ENCODE data around the gene SLC16A11.
"Not testable (repeated sequence)": the region's sequence is repeated elsewhere in the genome, so short reads cannot be mapped to it uniquely, and the experiment has no call there.

SLC16A11 gene, protein sequence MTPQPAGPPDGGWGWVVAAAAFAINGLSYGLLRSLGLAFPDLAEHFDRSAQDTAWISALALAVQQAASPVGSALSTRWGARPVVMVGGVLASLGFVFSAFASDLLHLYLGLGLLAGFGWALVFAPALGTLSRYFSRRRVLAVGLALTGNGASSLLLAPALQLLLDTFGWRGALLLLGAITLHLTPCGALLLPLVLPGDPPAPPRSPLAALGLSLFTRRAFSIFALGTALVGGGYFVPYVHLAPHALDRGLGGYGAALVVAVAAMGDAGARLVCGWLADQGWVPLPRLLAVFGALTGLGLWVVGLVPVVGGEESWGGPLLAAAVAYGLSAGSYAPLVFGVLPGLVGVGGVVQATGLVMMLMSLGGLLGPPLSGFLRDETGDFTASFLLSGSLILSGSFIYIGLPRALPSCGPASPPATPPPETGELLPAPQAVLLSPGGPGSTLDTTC

DNA sequence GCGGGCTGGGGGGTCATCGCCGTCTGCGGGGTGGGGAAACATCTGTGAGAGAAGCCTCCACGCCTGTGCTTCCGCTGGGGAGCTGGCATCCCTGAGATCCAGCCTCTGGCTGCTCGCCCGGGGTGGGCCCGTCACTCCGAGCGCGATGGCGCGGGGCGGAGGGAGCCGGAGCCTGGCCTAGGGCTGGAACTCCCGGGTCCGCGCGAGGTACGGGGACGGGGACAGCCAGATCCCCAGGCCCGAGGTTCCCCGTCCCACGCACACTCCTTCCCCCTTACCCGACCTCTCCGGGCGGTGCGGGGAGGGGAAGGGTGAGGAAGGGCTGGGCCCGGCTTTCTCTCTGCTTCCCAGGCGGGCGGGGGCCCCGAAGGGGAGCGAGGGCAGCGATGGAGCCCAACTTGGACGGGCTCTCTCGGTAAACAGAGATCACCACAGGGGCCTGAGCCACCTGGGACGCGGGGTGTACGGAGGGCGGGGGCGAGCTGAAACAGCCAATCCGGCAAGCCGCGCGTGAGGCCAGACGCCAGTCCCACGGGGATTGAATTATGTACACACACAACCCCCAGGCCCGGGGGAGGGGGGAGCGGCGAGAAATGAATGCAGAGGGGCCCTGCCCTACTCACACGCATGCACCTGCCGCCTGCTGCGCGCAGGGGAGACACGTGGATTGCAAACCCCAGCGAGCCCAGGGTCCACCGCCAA lies at the start of gene SLC16A11:
Gene SLC16A11, minus strand, starts transcription at position 596 of the 702 bp plus-strand sequence. Its CDS starts 579 bp downstream, at position 17.
- no peak for DNase-seq

DNA sequence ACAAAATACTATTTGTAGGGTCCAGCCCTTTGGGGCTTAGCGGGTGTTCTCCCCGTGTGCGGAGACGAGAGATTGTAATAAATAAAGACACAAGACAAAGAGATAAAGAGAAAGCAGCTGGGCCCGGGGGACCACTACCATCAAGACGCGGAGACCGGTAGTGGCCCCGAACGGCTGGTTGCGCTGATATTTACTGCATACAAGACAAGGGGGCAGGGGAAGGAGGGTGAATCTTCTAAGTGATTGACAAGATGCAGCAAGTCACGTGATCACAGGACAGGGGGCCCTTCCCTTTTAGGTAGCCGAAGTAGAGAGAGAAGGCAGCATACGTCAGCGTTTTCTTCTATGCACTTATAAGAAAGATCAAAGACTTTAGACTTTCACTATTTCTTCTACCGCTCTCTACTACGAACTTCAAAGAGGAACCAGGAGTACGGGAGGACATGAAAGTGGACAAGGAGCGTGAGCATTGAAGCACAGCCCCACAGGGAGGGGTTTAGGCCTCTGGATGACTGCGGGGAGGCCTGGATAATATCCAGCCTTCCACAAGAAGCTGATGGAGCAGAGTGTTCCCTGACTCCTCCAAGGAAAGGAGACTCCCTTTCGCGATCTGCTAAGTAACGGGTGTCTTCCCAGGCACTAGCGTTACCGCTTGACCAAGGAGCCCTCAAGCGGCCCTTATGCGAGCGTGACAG lies 47.6 kb upstream of the SLC16A11 start:
- not testable (repeated sequence) for DNase-seq

GRCh38 chr17:7089570-7089969 lies 45.7 kb upstream of the SLC16A11 start:
- not testable (repeated sequence) for DNase-seq

- not testable (repeated sequence) for DNase-seq
These were observed 44.5 kb upstream of the SLC16A11 start for GRCh38 chr17:7088442-7088841.

DNA sequence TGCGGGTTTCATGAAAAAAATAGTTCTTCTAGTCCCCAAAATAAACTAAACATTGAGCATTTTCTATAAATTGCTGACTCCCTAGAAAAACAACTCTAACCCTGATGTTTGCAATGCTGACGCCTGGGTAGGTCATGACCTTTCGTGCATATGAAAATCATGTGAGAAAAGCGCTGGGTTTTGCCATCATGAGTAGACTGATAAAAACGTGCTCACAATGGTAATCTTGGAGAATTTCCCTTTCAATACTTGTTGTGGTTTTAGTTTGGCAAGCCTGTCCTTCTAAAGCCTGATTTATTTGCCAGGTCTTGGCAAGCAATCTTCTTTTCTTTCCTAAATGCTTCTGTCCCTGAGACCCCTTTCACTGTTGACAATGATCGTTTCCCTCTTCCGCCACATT lies 40.2 kb upstream of the SLC16A11 start:
- DNase-seq: no peak

GRCh38 chr17:7083592-7083991 lies 39.7 kb upstream of the SLC16A11 start:
- peak; percentile 17 for DNase-seq

DNA sequence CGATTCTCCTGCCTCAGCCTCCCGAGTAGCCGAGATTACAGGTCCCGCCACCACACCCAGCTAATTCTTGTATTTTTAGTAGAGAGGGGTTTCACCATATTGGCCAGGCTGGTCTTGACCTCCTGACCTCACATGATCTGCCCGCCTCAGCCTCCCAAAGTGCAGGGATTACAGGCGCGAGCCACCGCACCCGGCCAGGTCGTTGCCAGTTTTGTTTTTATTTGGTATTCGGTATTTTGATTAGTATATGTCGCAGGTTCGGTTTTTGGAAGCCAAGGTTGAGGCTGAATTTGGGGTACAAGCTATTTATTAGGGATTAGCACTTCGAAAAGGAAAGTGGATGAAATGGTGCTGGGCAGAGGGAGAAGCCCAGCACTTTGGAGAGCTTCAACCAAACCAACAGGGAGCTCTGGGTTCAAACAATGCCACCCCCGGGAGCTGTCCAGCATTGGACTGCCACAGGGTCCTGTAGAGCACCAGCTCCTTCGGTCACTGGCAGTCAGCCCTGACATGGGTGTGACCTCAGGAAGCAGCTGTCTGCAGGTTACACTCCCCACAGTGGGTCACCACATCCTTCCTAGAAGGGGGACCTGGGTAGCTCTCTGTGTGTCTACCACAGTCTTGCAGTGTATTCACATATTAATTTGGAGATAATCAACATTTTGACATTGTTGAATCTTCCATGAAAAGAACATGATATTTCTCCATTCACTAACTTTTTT lies 37.6 kb upstream of the SLC16A11 start:
- DNase-seq: no peak

DNA sequence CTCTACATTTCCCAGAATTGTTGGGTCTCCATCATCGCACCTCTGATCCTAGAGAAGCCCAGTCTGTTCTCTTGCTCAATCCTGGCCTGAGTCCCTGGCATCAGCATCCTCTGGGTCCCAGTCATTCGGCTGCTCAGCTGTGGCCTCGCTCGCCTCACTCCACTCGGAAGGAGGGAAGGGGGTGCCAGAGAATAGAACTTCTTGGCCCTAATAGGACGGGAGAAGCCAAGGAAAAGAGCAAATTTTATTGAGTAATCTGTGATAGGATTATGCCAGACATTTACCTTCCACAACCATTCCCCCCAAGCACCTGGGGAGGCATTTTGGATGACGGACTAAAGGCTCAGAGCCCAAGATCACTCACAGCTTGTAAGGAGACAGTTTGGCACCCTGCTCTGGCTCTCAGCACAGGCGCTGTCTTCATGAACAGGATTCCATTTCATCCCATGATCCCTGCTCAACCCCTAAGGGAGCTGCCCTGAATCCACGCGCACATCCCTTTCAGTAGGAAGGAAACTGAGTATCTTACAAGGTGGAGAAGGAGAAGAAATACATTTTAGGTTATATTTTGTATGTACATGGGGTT lies 36.7 kb upstream of the SLC16A11 start:
- no peak for DNase-seq

DNA sequence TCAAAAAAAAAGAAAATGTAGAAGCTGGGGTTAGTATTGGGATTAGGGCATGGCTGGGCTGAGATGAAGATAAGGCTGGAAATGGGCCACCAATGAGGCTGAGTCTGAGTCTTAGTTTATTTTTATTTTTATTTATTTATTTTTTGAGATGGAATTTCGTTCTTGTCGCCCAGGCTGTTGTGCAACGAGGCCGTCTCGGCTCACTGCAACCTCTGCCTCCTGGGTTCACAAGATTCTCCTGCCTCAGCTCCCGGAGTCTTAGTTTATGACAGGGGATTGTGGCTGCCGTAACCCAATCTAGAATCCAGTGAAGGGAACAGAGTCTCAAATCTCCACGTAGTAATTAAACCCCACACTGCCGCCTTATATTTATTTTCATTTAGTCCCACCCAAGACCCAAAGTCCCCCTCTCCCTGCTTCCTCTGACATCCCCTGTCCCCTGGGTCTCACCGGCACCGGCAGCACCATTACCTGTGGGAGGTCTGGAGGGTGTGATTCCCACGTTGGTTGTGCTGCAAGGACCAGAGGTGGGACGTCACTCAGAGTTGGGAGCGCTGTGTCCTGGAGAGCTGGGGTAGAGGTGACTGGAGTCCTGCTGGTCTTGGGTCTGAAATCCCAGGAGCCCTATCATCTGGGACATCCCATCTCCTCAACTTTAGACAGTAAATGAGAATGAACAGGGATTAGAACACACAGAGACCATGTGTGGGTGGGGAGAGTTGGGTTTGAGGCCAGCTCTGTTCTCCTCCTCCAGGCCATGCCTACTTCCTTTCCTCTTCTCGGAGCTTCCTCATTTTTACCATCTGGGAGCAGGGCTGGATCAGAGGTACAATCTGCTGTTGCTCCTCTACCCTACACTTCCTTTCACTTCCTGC lies 35.9 kb upstream of the SLC16A11 start, which contains the start of gene CLEC10A:
Gene CLEC10A, minus strand, starts transcription at position 671 of the 875 bp plus-strand sequence. CDS start 1,439 bp downstream, outside the sequence.
- no peak for DNase-seq

DNA sequence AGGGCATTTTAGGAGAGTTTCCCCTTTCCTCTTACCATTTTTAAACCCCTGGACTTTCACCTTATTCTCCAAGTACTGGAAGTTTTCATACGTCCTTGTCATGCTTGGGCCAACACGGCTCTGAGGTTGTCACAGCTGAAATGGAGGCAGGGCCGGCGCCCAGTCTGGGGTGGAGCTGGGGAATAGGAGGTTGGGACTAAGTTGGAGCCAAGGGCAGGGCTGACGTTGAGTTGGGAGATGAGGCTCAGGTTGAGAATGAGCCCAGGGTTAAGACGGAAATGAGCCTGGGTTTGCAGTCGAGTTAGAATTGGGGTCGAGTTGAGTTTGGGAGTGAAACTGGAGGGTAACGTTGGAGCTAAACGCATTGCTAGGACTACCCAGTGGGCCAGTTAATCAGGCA lies 34.8 kb upstream of the SLC16A11 start:
- DNase-seq: no peak

DNA sequence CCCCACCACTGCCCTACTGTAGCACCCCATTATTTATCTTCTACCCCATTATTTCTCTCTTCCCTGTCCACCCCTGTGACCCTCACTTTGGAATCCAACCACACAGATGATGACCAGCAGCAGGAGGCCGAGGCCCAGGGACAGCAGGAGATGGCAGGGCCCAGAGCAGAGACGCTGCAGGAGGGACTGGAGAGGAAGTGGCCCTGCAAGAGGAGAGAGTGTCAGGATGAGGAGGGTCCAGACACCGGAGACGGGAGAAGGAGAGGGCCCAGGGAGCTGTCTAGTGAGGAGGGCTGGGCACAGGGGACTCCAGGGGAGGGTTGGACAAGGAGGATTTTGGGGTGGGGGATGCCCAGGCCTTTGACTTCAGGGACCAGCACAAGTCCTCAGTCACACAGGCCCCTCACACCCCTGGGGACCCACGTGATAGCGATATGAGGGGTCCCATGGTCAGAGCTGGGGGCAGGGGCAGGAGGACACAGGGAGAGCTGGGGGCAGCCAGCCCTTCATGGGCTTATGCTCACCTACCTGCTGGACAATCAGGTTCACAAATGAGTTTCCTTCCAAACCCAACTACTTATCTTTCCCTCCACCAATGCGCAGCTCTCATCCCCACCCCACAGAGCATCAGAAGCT lies 34.1 kb upstream of the SLC16A11 start:
- no peak for DNase-seq

GRCh38 chr17:7074931-7075330 lies 31.0 kb upstream of the SLC16A11 start:
- DNase-seq: no peak

- no peak for DNase-seq
These were observed 28.5 kb upstream of the SLC16A11 start for GRCh38 chr17:7072406-7072805.

- DNase-seq: no peak
These were observed 26.8 kb upstream of the SLC16A11 start for GRCh38 chr17:7070712-7071111.

GRCh38 chr17:7068268-7068667 lies 24.4 kb upstream of the SLC16A11 start:
- DNase-seq: no peak

DNA sequence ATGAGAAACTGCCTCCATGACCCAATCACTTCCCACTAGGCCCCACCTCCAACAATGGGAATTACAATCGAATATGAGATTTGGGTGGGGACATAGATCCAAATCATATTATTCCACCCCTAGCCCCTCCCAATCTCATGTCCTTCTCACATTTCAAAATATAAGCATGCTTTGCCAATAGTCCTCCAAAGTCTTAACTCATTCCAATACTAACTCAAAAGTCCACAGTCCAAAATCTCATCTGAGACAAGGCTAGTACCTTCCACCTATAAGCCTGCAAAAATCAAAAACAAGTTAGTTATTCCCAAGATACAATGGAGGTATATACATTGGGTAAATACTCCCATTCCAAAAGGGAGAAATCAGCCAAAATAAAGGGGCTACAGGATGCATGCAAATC lies 23.3 kb upstream of the SLC16A11 start:
- no peak for DNase-seq

DNA sequence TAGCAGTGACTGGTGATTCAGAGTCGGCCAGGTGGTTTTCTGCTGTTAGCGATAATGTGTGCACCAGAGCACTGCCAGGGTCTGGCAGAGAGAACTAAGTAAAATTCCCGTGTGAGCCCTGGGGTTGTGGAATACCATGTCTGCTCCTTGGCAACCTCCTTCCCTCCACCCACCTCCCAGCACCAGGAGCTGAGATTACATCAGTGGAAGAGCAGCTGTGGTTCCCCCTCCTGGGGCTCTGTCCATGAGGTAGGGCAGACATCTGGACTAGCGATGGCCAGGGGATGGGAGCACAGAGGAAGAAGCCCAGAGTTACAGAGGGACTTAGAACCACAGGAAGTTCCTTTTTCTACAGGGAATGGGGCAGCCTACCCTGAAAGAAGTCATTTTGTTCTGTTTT lies 20.4 kb upstream of the SLC16A11 start:
- no peak for DNase-seq

DNA sequence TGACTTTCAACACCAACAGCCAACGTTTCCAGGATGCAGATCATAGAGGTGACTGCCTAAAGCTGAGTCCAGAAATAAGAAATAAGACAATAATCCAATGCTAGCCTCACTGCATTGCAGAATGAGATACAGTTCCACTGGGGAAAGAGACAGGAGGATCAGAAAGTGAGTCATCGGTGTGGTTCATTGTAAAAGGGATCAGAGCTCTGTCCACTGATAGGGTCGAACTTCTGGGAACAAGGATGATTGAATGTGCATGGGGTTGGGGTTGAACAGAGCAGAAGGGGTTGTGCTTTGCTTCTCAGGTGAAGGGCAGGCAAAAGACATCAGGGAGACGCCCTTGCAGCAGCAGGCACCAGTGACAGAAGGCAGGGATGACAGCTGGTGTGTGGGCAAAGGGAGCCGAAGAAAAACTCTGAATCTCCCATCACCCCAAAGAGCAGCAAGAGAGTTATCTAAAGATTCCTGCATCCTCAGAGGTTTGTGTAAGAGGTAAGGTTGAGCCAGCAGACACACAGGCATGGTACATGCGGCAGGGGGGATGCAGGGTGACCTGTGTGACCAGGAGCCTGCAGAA lies 19.7 kb upstream of the SLC16A11 start:
- DNase-seq: no peak

DNA sequence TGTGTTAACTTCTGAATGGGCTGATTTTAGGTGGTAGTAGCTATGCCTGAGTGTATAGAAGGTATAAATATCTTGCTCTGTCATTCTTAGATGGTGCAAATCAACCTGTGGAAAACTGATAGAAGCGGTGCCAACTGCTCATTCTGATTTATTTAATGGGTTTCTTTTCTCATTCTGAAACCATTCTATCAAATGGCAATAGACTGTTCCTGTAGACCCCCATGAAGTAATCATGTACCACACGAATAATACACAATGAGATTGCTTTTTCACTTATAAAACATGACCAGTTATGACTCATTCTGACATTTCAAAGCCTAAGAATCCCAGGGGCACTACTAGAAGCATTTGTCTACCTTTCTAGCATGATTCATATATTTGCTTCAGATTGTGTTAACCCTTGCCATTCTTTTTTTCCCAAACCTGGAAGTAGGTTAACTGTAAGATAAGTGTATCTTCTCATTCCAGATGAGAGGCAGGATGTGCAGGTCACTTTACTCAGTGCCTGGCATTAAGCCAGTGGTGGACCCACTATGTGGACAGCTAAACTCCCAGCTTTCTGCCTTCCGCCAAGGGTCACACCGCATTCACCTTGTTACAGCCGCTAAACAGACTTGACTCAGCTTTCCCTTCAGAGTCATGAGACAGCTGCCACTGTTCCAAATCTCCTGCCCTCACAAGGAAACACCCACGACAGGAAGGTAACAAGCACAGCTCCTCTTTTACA lies 16.4 kb upstream of the SLC16A11 start:
- peak; percentile 97 for DNase-seq

Measured in kidney glomerular epithelial cell (primary cell).